Adrenal gland (tissue), 5 donors: ENCODE data around the gene DEPP1.

ENCODE experiments used
- POLR2A ChIP-seq, 2 donors: fragments of 450-650 bp; IDR thresholded peaks; one replicate each; pipeline ENCODE4 v1.6.1; 2017; ENCODE audit warnings: antibody characterized with exemption in 2 of 2, mild to moderate bottlenecking in 2 of 2, moderate library complexity in 1 of 2
- TF ChIP-seq, protein P1 (sequence below), 6 experiments: fragments of 450-650 bp in 4 of 6; fragments of 200-600 bp in 2 of 6; sonication (generic) in 1 of 6; IDR thresholded peaks; 1 replicate in 5 of 6; 2 replicates in 1 of 6; pipeline versions ENCODE4 v1.5.1 to v1.8.0; 2016 to 2021; ENCODE audit warnings: antibody characterized with exemption in 6 of 6, mild to moderate bottlenecking in 2 of 6, moderate library complexity in 1 of 6
- donor health status: DM: no; HTN: no; CAD: no.

DNA sequence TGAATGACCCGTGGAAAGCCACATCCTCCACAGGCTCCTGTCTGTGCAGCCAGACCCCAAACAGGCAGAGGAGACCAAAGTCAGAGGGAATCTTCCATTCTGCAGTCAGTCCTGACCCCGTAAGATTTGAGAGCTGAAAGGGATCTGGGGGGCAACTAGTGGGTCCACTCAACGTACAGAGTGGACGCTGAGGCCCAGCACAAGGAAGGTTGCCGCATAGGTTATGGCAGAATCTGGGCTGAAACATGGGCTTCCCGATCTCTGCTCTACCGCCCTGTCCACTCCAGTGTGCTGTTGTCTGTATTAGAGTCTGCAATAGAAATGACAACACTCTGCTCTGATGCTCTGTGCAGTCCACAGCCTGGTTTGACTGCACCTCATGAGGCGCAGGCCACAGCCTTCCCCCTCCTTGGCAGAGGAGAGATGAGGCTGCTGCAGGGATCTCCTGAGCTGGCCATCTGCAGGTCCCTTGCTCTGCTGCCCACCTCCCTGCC is 14.2 kb upstream of the DEPP1 start:
- TF ChIP-seq, protein P1, sequence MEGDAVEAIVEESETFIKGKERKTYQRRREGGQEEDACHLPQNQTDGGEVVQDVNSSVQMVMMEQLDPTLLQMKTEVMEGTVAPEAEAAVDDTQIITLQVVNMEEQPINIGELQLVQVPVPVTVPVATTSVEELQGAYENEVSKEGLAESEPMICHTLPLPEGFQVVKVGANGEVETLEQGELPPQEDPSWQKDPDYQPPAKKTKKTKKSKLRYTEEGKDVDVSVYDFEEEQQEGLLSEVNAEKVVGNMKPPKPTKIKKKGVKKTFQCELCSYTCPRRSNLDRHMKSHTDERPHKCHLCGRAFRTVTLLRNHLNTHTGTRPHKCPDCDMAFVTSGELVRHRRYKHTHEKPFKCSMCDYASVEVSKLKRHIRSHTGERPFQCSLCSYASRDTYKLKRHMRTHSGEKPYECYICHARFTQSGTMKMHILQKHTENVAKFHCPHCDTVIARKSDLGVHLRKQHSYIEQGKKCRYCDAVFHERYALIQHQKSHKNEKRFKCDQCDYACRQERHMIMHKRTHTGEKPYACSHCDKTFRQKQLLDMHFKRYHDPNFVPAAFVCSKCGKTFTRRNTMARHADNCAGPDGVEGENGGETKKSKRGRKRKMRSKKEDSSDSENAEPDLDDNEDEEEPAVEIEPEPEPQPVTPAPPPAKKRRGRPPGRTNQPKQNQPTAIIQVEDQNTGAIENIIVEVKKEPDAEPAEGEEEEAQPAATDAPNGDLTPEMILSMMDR (IDR thresholded peaks at IDR 0.05) = no peak
- no peak for TF ChIP-seq POLR2A (IDR thresholded peaks at IDR 0.05)
